NCI-H146 (cell line): ENCODE measurements around the gene CAPN9.
A peak's percentile ranks its signal among the peaks of the same experiment; 100 is the strongest.
"Not testable (repeated sequence)": the region's sequence is repeated elsewhere in the genome, so short reads cannot be mapped to it uniquely, and the experiment has no call there.

Experiments used
- DNase-seq: peaks from one replicate; lab custom pipeline; 2025; lab: John Stamatoyannopoulos, UW

CAPN9 gene

GRCh38 chr1:230747127-230747730 lies at the start of gene CAPN9:
TSS of gene CAPN9 (plus strand) at chr1:230747388. CDS start at chr1:230747497, 109 bp downstream.
- DNase-seq, result no peak

GRCh38 chr1:230698130-230698529 lies 49.1 kb upstream of the CAPN9 start:
- no peak for DNase-seq

GRCh38 chr1:230698964-230699363 lies 48.2 kb upstream of the CAPN9 start:
- DNase-seq, result not testable (repeated sequence)

DNA sequence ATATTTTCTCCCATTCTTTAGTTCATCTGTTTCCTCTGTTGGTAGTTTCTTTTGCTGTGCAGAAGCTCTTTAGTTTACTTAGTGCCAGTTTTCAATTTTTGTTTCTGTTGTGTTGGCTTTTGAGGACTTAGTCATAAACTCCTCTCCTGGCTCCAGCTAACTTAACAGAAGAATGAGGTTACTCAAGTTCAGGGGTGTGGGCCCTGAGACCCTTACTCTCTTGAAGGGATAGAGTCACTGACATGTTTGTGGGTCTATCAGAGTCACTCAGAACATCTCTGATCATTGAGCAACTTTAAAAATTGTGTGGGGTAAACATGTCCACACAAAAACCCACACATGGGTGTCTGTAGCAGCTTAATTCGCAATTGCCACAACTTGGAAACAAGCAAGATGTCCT lies 47.5 kb upstream of the CAPN9 start:
- no peak for DNase-seq

DNA sequence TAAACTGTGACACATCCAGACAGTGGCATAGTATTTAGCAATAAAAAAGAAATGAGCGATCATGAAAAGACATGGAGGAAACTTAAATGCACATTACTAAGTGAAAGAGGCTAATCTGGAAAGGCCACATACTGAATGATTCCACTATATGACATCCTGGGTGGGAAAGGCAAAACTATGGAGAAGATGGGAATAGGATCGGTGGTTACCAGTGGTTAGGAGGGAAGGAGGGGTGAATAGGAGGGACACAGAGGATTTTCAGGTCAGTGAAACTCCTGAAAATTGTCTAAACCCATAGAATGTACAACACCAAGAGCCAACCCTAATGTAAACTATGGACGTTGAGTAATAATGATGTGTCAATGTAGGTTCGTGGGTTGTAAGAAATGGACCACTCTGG lies 47.1 kb upstream of the CAPN9 start:
- DNase-seq, result no peak

DNA sequence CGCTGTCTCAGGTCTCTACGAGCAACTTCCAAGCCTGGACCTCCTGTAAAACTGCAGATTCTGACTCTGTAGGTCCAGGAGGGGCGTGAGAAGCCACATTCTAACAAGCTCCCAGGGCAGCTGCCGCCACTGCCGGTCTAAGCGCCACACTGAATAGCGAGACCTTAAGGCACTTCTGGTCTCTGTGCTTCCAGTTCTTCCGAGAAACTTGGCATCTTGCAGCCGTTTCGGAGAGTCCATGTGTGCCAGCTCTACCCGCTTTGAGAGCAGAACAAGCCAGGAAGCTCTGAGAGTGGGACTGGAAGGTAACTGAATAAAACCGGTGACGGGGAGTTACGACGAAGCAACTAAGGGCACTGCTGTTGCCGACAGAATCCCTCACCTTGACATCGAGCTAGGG lies 45.8 kb upstream of the CAPN9 start:
- no peak for DNase-seq

GRCh38 chr1:230701895-230702768 lies 45.1 kb upstream of the CAPN9 start:
- no peak for DNase-seq

- DNase-seq, result peak; percentile 59
These were observed 44.1 kb upstream of the CAPN9 start for GRCh38 chr1:230702934-230703678.

DNA sequence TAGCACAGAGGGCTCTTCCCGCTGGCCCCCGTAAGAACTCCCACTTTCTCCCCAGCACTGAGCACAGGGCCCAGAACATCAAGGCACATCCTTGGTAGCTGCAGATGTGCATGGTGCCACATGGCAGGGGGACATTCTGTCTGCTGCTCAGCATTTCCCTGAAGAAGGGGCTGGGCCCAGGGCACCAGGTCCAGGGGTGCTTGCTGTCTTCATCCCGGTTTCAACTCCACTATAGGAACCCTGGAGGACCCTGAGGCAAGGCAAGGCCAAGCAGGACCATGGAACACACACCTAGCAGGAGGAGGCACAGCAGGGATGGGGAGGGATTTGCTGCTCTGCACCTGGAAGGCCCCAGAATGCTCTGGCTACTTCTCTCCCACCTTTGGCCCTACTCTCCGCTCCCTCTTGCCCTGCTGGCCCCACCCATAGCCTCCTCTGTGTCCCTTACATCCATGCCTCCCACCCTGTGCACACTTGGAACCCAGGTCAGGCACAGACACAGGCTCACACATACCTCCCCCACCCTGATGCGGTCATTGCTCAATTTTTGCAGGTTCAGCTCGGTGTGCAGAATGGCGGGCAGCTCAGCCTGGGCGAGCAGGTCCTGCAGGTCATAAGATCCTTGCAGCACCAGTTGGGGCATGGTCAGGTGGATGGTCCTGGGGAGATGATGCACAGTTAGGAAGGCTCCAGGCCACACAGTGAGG lies 43.4 kb upstream of the CAPN9 start:
- no peak for DNase-seq

DNA sequence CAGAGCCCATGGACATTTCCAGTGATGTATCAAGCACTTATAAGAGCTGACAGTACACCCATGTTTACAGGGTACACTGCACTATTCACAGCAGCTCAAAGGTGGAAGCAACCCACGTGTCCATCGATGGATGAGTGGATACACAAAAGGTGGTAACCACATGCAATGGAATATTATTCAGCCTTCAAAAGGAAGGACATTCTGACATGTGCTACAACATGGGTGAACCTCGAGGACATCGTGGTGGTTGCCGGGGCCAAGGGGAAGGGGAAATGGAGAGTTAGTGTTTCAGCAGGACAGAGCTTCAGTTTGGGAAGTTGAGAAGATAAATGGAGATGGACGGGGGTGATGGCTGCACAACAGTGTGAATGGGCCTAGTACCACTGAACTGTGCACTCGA lies 42.4 kb upstream of the CAPN9 start:
- DNase-seq, result no peak

DNA sequence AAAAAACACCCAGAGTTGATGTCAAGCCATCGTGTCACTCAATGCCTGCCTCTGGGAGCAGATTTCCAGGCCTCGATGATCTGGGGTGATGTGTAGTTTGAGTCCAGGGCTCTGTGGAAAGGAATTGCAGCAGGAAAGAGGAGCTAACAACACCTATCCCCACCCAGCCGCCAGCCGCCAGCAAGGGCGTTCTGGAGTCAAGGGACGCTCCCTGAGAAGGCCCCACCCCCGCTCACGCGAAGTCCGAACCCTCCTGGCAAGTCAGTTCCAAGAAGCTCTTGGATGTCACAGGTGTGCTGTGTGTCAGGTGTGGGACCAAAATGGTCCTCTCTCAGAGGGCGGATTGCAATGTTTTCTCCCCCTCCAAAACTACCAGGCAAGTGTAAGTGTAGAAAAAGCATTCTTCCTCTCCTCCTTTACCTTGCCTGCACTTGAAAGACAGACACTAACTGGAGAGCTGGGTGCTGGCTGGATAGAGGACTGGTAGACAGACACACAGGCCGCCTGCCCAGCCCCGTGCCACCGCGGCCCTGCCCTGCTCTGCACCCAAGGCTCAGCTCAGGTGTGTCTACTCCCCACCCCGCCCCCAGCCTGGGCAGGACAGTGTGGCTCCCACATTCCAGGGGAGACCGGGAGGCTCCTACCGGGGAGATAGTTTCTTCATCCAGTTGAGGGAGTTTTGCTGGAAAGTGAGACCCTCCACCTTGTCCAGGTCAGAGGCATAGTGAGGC lies 41.7 kb upstream of the CAPN9 start:
- DNase-seq, result no peak

DNA sequence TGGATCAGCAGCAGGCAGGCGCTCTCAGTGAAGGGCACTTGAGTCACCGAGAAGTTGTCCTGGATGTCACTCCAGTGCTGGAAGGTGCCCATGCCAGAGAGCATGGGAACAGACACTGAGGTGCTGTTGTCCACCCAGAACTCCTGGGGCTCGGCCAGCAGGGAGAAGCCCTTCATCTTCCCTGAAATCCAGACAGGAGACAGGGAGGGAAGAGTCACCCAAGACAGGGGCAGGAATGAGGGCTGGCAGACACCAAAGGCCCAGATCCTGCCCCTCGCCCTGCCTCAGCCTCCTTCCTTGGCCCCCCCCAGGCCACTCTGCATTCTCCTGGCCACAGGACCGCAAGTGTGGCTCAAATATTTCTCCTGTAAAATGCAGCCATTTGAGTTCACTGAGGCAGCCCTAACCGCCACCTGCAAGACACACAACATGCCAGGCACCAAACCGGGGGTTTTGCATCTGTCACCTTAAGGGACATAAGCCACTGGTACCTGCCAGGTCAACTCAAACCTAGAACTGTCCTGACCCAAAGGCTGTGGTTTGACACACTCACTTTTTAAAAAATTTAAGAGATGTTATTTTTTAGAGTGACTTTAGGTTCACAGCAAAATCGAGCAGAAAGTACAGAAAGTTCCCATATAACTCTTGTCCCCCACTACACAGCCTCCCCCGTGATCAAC lies 41.0 kb upstream of the CAPN9 start:
- DNase-seq, result no peak

GRCh38 chr1:230706887-230707731 lies 40.1 kb upstream of the CAPN9 start:
- DNase-seq, result no peak

- no peak for DNase-seq
These were observed 39.2 kb upstream of the CAPN9 start for GRCh38 chr1:230707732-230708630.

GRCh38 chr1:230708631-230709580 lies 38.3 kb upstream of the CAPN9 start:
- DNase-seq, result no peak

DNA sequence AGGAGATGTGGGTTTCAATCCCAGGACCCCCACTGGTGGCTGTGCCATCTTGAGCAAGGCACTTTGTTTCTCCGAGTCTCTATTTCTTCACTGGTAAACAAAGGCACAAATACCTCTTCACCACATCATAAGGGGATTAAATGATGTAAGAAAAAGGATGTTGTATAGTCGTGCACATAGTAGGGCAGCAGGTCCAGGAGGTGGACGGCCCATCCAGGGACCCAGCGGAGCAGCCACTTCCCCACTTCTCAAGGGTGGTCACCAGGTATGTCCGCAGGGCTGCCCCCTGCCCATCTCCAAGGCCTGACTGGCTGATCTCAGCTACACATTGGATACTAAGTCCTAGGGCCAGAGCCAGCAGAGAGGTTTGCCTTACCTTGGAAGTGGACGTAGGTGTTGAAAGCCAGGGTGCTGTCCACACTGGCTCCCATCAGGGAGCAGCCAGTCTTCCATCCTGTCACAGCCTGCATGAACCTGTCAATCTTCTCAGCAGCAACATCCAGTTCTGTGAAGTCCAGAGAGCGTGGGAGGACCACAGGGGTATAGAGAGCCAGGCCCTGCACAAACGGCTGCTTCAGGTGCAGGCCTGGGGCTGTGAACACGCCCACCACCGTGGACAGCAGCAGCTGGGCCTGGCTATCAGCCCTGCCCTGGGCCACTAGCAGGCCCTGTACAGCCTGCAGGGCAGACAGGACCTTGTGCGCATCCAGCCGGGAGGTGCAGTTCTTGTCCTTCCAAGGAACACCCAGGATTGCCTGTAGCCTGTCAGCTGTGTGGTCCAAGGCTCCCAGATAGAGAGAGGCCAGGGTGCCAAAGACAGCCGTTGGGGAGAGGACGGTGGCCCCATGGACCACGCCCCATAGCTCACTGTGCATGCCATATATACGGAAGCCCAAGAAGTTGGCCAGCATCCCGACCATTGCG lies 37.3 kb upstream of the CAPN9 start:
- no peak for DNase-seq

DNA sequence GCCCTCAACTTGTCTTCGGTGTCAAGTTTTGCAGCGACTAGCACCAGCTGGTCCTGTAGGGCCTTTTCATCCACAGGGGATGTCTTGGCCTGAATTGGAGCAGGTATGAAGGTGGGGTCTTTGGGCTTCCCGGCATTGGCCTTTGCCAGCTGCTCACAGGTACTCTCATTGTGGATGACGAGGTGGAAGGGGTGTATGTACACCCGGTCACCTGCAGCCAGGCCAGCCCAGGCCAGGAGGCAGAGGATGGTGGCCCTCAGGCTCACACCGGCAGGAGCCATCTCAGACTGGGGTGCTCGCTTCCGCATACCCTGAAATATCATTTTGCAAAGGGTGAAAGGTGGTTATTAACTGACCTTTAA lies 36.7 kb upstream of the CAPN9 start:
- DNase-seq, result no peak
